NCI-H1436 treated with DMSO at 0.1 percent for 48 hours (cell line): ENCODE measurements around the gene PRX.
"Not testable (repeated sequence)": the region's sequence is repeated elsewhere in the genome, so short reads cannot be mapped to it uniquely, and the experiment has no call there.

Experiments
- DNase-seq: peaks from one replicate; lab custom pipeline; 2025; lab: John Stamatoyannopoulos, UW

PRX gene, protein sequence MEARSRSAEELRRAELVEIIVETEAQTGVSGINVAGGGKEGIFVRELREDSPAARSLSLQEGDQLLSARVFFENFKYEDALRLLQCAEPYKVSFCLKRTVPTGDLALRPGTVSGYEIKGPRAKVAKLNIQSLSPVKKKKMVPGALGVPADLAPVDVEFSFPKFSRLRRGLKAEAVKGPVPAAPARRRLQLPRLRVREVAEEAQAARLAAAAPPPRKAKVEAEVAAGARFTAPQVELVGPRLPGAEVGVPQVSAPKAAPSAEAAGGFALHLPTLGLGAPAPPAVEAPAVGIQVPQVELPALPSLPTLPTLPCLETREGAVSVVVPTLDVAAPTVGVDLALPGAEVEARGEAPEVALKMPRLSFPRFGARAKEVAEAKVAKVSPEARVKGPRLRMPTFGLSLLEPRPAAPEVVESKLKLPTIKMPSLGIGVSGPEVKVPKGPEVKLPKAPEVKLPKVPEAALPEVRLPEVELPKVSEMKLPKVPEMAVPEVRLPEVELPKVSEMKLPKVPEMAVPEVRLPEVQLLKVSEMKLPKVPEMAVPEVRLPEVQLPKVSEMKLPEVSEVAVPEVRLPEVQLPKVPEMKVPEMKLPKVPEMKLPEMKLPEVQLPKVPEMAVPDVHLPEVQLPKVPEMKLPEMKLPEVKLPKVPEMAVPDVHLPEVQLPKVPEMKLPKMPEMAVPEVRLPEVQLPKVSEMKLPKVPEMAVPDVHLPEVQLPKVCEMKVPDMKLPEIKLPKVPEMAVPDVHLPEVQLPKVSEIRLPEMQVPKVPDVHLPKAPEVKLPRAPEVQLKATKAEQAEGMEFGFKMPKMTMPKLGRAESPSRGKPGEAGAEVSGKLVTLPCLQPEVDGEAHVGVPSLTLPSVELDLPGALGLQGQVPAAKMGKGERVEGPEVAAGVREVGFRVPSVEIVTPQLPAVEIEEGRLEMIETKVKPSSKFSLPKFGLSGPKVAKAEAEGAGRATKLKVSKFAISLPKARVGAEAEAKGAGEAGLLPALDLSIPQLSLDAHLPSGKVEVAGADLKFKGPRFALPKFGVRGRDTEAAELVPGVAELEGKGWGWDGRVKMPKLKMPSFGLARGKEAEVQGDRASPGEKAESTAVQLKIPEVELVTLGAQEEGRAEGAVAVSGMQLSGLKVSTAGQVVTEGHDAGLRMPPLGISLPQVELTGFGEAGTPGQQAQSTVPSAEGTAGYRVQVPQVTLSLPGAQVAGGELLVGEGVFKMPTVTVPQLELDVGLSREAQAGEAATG (N-terminal part only)

DNA sequence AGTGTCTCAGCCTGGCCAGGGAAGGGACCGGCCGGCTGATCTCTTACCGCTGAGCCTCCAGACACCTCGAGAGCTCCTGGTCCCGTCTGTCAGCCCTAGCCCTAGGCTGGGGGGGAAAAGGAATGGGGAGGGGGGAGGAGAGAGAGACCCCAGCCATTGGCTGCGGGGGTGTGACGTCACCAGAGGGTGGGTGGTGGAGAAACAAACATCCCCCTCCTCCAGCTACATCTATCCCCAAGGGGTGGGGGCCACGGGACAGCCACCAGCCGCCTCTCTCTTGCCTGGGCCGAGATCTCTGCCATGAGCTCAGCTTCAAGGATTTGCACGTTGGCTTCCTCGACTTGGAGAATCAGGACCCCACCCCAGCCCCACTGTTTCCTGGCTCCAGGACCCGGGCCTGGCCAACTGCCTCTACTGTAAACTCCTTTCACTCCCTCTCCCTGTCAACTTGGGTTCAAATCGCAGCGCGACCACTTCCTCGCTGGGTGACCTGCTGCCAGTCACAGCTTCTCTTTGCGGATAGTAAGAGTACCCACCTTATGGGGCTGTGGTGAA lies at the start of gene PRX:
TSS of gene PRX (minus strand) at position 88 of the 555 bp plus-strand sequence. CDS start 5,446 bp downstream, outside the sequence.
- DNase-seq, result no peak

DNA sequence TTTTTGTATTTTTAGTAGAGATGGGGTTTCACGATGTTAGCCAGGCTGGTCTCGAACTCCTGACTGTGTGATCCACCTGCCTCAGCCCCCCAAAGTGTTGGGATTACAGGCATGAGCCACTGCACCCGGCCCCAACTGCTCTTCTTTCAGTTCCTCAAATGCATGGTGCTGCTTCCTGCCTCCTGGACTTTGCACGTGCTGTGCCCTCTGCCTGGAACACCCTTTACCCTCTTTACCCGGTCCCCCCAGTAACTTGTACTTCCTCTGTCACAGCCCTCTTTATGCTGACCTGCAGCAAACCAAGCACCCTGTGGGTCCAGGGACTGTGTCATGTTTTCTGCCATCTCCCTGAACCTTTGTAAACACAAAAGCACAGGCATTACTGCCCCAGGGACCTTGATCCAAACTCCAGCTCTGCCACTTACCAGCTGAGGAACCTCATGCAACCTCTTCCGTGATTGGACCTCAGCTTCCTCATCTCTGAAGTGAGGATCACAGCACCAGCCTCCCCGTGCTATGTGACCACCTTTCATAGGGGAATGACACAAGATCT lies 48.6 kb upstream of the PRX start:
- no peak for DNase-seq

DNA sequence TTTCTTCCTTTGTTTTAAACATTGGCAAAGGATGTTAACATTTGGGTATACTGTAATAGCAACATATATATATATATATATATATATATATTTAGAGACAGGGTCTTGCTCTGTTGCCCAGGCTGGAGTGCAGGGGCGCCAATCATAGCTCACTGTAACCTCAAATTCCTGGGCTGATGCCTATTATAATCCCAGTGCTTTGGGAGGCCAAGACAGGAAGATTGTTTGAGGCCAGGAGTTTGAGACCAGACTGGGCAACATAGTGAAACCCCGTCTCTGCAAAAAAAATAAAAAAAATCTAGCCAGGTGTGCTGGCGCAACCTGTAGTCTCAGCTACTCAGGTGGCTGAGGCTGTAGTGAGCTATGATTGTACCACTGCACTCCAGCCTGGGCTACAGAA lies 47.0 kb upstream of the PRX start:
- no peak for DNase-seq

DNA sequence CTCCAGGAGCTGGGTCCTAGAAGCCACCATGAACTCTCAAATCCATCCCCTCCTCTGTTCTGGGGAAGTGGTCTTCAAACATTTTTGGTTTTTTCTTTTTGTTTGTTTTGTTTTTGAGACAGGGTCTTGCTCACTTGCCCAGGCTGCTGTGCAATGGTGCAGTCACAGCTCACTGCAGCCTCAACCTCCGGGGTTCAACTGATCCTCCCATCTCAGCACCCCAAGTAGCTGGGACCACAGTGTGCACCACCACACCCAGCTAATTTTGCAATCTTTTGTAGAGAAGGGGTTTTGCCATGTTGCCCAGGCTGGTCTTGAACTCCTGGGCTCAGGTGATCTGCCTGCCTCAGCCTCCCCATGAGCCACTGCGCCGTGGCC lies 45.4 kb upstream of the PRX start:
- DNase-seq, result no peak

DNA sequence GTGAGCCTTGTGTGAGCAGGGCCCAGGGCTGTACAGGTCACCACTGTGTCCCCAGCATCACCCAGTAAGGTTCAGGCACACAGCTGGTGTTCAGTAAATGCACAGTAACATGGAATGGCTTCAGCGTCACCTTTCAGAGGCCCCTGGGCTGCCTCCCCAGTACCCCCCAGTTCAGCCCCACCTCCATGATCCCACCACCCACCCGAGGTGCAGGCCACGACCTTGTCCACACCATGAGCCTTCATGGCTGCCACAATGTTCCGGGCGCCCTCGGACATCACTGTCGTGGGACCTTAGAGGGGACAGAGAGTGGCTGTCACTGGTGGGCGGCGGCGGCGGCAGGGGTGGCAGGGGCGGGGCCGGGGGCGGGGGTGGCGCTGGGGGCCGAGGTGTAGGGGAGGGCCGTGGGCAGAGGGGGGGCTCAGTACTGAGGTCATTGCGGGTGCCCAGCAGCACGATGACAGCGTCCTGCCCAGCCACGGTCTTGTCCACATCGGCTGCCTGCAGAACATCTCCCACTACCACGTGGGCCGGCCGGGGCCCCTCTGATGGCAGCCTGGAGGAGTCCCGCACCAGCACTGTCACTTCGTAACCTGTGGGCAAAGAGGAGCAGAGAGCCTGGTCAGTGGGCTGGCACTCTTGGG lies 44.9 kb upstream of the PRX start:
- DNase-seq, result no peak

DNA sequence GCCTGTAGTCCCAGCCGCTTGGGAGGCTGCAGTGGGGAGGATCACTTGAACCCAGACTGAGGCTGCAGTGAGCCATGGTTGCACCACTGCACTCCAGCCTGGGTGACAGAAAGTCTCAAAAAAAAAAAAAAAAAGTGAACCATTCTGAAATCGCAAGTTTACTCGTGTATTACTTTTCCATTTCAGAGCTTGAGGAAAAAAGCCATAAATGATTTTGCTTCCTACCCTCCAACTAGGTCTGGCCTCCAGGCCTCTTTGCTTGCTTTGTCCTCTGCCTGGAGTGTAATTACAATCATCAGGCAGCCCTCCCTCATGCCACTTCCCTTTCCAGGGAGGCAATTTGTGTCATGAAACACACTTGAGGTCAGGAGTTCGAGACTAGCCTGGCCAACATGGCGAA lies 43.9 kb upstream of the PRX start:
- no peak for DNase-seq

DNA sequence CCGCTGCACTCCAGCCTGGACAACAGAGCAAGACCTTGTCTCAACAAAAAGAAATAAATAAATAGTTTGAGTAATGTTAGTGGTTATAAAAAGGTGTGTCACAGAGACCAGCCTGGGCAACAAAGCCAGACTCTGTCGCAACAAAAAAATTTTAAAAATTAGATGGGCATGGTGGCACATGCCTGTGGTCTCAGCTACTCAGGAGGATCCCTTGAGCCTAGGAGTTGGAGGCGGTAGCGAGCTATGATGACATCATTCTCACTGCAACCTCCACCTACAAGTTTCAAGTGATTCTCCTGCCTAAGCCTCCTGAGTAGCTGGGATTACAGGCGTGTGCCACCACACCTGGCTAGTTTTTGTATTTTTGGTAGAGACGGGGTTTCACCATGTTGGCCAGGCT lies 40.8 kb upstream of the PRX start:
- DNase-seq, result not testable (repeated sequence)

DNA sequence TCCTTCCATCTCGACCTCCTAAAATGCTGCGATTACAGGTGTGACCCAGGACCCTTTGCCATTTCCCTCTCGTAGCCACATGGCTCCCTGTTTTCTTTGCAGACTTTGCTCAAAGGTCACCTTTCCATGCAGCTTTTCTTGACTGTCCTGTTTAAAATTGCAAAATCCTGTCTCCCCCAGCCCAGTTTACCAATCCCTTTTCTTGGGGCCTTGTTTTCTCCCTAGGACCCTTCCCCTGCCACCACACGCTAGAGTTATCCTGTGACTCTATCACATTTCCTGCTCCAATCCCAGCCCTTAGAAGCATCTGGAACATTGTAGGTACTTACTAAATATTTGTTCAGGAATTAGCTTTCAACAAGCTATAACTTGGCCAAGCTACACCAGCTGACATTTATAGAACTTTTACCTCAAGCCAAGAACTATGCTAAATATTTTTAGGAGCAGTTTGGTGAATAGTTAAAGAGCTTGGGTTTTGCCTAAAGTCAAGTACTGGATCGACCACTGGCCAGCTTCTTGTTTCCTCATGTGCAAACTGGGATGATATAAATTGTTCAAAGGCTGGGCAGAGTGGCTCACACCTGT lies 40.1 kb upstream of the PRX start:
- DNase-seq, result no peak

DNA sequence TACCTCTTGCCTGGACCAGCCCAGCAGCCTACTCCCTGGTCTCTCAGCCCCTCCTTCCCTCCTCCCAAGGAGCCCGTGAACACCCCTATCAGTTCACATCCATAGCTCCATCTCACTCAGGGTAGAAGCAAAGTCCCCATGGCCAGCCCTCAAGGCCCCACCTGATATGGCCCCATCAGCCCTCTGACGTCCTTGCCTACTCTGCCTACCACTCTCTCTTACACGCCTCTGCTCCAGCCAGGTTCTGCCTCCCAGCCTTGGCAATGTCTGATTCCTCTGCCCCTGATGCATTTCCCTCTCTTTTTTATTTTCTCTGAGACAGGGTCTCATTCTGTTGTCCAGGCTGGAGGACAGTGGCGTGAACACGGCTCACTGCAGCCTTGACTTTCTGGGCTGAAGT lies 38.8 kb upstream of the PRX start:
- DNase-seq, result no peak

DNA sequence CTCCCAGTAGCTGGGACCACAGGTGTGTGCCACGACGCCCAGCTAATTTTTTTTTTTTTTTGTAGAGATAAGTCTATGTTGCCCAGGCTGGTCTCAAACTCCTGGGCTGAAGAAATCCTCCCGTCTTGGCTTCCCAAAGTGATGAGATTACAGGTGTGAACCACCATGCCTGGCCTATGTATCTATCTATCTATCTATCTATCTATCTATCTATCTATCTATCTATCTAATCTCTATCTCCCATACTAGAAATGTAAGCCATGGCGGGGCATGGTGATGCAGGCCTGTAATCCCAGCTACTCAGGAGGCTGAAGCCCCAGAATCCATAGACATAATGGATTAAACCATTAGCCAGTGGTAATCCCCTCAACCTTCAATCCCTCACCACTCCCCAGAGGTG lies 37.5 kb upstream of the PRX start:
- no peak for DNase-seq

DNA sequence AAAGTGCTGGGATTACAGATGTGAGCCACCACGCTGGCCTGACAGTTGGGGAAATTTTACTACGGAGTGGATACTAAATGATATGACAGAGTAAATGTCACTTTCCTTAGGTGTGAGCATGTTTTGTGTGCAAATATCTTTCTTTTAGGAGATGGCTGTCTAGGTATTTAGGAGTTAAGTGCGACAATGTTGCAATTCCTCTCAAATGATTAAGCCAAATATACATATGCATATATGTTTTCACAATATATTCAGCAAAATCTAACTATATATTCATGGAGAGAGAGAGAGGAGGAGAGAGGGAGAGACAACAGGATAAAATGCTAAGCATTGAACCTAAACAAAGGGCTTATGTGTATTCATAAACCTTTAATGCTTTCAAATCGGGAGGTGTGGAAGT lies 36.3 kb upstream of the PRX start:
- DNase-seq, result no peak

DNA sequence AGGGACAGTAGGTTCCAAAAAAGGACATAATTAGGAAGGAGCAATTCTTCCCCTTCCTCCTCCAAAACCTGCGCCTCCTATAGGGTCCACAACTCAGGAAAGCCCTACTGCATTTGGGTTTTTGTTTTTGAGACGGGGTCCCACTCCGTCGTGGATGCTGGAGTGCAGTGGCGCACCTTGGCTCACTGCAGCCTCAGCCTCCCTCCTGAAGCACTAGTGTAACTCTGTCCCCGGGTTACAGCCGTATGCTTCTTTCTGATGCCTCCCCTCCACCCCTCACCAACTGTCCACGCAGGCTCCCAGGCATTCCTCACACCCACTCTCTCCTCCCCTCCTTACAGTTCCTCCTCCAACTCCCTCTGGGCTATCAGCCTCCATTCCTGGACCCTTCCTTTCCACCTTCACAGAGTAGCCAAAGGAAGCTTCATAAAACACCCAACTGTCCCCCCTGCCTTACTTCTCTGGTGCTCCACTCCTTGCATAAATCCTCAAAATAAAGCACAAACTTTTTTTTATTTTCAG lies 33.1 kb upstream of the PRX start:
- DNase-seq, result no peak

DNA sequence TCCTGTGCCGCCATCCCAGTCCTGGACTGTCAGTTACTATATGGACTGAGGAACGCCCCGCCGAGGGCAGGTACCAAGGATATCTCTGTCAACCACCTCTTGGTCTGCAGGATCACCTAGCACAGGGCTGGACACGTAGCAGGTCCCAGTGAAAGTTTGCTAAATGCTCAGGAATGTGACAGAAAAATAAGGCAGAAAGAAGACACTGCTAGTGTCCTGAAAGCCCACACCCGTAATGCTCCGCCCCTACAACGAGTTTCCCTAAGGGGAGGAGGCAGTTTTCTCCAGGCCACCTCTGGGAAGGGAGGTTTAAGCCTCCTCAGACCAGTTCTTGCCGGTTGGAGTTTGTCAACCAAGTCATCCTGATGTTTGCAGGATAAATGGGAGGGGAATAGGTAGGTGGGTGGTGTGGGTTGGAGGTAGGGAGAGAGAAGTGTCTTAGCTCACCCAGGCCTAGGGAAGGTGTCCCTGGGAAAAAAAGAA lies 32.6 kb upstream of the PRX start:
- no peak for DNase-seq

DNA sequence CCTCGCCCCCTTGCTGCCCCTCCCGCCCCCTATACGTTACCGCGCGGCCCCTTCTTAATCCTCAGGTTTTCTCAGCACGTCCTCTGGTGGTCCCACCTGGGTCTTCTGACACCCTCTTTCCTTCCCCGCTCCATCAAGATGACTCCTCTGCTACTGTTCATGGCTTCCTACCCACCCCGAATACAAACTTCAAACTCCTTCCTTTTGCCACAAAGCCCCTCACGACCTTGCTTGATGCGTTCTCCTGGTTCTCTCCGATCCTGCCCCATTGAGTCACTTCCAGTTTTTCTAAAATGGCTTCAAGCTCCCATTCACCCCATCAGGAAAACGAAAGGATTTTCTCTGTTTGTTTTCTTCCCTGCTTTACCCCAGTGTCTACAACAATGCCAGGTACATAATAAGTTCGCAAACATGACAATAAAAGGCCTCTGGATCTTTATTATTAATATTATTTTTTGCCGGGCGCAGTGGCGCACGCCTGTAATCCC lies 31.7 kb upstream of the PRX start:
- no peak for DNase-seq

DNA sequence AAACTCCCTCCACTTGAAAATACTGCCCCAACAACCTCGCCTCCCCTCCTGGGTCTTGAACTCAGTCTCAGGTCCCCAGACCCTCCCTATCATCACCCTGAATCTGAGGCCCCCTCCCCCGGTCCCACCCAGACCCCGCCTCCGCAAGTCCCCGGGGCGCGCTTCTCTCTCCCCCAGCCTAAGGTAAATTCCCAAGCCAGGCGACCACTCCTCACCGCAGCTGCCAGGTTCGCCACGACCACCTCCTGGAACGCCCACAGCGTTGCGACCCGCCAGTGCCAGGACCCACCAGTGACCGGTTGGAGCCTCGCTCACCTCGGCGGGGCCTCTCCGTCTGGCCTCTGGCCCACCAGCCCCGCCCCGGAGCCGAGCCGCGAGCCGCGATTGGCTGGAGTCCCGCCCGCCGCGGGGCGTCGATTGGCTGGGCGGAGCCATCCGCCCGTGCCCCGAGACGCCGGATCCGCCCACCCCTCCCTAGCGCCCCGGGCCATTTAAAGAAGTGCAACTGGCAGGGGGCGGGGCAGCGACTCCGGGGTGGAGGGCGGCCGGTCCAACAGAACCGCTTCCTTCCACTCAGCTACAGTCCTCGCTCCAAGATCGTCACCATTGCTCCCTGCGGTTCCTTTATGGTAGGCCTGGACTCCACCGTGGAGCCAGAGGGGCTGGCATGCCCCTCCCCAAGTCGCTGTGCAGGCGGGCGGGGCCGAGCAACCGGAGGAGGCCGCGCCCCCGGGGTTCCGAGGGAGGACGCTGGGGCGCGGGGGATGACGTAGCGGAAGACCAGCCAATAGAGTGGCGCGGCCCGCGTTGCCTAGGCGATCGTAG lies 31.0 kb upstream of the PRX start, which contains the start of gene SERTAD3:
TSS of gene SERTAD3 (minus strand) at position 336 of the 825 bp plus-strand sequence. CDS start 2,255 bp downstream, outside the sequence.
- peak; percentile 89 for DNase-seq

DNA sequence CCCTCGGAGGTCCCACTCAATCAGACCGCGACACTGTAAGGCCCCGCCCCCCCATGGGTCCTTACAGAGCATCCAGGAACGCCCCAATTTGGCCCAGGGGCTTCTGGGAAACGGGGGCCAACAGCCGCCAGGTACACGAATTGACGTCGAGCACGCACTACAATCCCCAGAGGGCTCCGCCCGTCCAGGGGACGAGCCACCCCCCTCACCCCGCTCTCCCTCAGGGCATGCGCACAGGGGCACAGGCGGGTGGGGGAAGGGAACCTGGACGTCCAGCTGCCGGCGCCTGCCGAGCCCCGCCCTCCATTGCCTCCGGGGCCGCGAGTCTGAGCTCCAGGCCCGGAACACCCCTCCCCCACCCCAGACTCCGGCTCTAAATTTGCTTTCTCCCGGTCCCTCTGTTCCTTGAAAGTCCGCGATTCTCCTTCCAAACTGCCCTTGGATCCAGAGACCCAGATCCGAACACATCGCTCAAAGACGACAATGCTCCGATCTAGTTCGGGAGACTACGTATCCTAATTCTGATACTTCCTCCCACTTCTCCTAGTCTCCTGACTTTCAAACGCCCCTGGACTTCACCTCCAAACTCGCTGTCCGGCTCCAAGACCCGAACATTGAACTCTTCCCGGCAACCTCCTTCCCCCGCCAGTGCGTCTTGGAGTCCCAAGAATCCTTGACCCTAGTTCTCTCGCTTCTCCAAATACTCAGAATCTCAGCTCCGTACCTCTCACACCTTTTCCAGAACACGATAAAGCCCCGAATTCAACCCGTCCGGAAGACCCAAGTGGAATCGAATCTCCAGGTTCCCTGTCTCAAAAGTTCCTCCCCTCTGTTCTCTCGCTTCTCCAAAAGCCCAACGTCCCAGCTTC lies 30.2 kb upstream of the PRX start:
- DNase-seq, result peak; percentile 97

DNA sequence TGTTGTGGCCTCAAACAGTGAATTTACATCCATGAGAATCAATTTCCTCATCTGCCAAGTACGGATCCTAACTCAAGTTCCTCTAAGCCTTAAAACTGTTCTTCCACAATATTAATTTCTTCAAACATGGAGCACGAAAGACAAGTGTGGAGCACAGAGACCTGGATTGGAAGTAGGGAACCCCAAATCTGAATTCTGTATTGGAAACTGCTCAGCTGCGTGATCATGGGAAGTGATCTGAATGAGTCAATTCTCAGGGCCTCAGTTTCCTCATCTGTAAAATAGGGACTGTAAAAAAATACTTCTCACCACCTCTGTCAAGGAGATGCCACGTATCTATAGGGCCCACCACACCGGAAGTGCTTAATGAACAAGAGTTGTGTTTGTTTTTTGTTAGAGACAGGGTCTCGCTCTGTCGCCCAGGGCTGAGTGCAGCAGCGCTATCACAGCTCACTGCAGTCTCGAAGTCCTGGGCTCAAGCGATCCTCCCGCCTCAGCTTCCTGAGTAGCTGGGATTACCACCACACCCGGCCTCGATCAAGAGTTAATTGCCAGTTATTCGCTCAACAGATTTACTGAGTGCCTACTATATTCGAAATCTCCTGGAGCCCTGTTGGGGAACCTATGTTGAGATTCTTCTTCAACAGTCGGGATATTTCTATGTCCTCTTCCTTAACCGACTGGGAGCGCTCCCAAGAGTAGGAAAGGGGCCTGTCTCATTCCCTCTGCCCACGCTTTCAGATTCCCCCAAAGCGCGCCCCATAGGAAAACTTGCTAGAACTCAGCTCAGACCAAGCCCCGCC lies 29.4 kb upstream of the PRX start:
- no peak for DNase-seq
